ENCODE data around the gene SPINK8.

The SPINK8 gene

GRCh38 chr3:48303021-48303420 lies 30.4 kb downstream of the SPINK8 start:
- Histone ChIP-seq H3K27ac (ENCODE audit: low read length) (no peak overlapping the region), H4K20me1 (ENCODE audit: insufficient read depth, low read length) (no peaks in the 10 kb centered on the region), H3K4me1 (ENCODE audit: insufficient read depth, low read length) (peaks cover 23% of the 10 kb centered on the region)

GRCh38 chr3:48301800-48302166 lies 31.7 kb downstream of the SPINK8 start:
- Histone ChIP-seq H3K9ac (ENCODE audit: low read depth, low read length) (peak overlapping the region; percentile 86), H3K9me3 (ENCODE audit: insufficient read depth, low read length, severe bottlenecking) (no peaks in the 10 kb centered on the region), H3K27ac (ENCODE audit: low read length) (peak overlapping the region; percentile 90), H3K4me3 (ENCODE audit: low read depth in 1 of 2, low read length in 2 of 2) (peak overlapping the region; percentile 69), H3K27me3 (ENCODE audit: insufficient read depth, low read length, poor library complexity) (peaks cover 3% of the 10 kb centered on the region), H3K79me2 (ENCODE audit: insufficient read depth, low read length) (peaks cover 19% of the 10 kb centered on the region), H3K4me2 (ENCODE audit: insufficient read depth, low read length) (peak overlapping the region; percentile 89), H3K4me1 (ENCODE audit: insufficient read depth, low read length) (peaks cover 23% of the 10 kb centered on the region), H2AFZ (ENCODE audit: low read depth, low read length) (peak overlapping the region; percentile 99), H3K36me3 (ENCODE audit: insufficient read depth, low read length) (peaks cover 17% of the 10 kb centered on the region), H4K20me1 (ENCODE audit: insufficient read depth, low read length) (no peaks in the 10 kb centered on the region)
- DNase-seq (peak; percentile 35), ATAC-seq (ENCODE audit: insufficient read depth, low read depth) (peak; percentile 17)
- TF ChIP-seq, protein P1, sequence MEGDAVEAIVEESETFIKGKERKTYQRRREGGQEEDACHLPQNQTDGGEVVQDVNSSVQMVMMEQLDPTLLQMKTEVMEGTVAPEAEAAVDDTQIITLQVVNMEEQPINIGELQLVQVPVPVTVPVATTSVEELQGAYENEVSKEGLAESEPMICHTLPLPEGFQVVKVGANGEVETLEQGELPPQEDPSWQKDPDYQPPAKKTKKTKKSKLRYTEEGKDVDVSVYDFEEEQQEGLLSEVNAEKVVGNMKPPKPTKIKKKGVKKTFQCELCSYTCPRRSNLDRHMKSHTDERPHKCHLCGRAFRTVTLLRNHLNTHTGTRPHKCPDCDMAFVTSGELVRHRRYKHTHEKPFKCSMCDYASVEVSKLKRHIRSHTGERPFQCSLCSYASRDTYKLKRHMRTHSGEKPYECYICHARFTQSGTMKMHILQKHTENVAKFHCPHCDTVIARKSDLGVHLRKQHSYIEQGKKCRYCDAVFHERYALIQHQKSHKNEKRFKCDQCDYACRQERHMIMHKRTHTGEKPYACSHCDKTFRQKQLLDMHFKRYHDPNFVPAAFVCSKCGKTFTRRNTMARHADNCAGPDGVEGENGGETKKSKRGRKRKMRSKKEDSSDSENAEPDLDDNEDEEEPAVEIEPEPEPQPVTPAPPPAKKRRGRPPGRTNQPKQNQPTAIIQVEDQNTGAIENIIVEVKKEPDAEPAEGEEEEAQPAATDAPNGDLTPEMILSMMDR (IDR thresholded peaks at IDR 0.05; ENCODE audit: borderline replicate concordance, extremely low read depth, low read length, poor library complexity, severe bottlenecking) = no peak
- no peak for TF ChIP-seq EZH2 (IDR thresholded peaks at IDR 0.05; ENCODE audit: borderline replicate concordance, low read depth, low read length, severe bottlenecking)

More at GRCh38 chr3:48303021-48303420, 30.4 kb downstream of the SPINK8 start:
- Histone ChIP-seq H3K9me3 (ENCODE audit: insufficient read depth, low read length, severe bottlenecking) (no peaks in the 10 kb centered on the region), H2AFZ (ENCODE audit: low read depth, low read length) (no peak overlapping the region), H3K79me2 (ENCODE audit: insufficient read depth, low read length) (peaks cover 19% of the 10 kb centered on the region), H3K9ac (ENCODE audit: low read depth, low read length) (no peak overlapping the region), H3K4me2 (ENCODE audit: insufficient read depth, low read length) (no peak overlapping the region), H3K27me3 (ENCODE audit: insufficient read depth, low read length, poor library complexity) (peaks cover 3% of the 10 kb centered on the region), H3K36me3 (ENCODE audit: insufficient read depth, low read length) (peaks cover 5% of the 10 kb centered on the region), H3K4me3 (ENCODE audit: low read depth in 1 of 2, low read length in 2 of 2) (no peak overlapping the region)
- ATAC-seq (ENCODE audit: insufficient read depth, low read depth) = no peak
- TF ChIP-seq, protein P1 (IDR thresholded peaks at IDR 0.05; ENCODE audit: borderline replicate concordance, extremely low read depth, low read length, poor library complexity, severe bottlenecking) = no peak
- TF ChIP-seq EZH2 (IDR thresholded peaks at IDR 0.05; ENCODE audit: borderline replicate concordance, low read depth, low read length, severe bottlenecking) = no peak
- DNase-seq = no peak

DNA sequence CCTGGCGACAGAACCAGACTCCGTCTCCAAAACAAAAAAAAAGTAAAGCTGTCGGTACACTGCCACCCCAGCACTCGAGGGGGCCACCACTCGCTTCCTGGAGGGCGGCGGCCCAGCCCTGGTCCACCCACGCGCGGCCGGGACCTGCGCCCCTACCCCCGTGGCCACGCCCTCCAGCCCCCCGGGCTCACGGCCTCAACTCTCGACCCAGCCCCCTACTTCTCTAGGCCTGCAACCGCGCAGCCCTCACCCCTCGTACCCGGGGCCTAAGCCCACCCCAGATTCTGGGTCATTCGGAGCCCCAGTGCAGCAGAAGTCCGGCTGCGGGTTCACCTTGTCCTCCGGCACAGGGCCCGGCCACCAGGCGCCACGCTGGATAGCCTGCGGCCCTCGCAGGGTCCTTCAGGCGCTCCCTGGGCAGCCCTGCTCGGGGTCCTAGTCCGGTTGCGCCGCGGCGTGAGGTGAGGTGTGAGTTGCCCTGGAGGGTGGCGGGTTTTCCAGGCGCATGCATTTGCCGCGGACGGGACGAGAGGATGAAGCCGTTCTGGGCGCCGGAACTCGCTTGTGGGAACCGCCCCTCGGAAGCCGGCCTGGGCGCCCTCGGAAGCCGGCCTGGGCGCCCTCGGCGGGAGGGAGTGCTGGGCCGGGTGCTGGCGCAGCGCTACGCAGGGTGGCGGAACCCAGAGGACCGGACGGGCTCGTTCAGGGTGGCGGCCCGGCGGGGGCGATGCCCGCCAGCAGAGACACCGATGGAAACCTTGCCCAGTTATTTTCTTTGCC lies 32.3 kb downstream of the SPINK8 start, which contains the start of gene NME6:
NME6 (minus strand) TSS at position 348 of the 780 bp plus-strand sequence.
- peak within 1 kb of the TSS; percentile 86 for H3K9ac ChIP-seq (ENCODE audit: low read depth, low read length)
- H3K4me2 ChIP-seq (ENCODE audit: insufficient read depth, low read length) = peak within 1 kb of the TSS; percentile 89
- H3K4me3 ChIP-seq (ENCODE audit: low read depth in 1 of 2, low read length in 2 of 2) = peak within 1 kb of the TSS; percentile 69
- peaks cover 19% of the 10 kb centered on the region for H3K79me2 ChIP-seq (ENCODE audit: insufficient read depth, low read length)
- peak within 1 kb of the TSS; percentile 99 for H2AFZ ChIP-seq (ENCODE audit: low read depth, low read length)
- DNase-seq = peak; percentile 92
- TF ChIP-seq EZH2 (IDR thresholded peaks at IDR 0.05; ENCODE audit: borderline replicate concordance, low read depth, low read length, severe bottlenecking) = no peak
- TF ChIP-seq, protein P1 (IDR thresholded peaks at IDR 0.05; ENCODE audit: borderline replicate concordance, extremely low read depth, low read length, poor library complexity, severe bottlenecking) = peak; percentile 0
- peak; percentile 87 for ATAC-seq (ENCODE audit: insufficient read depth, low read depth)
- peaks cover 23% of the 10 kb centered on the region for H3K4me1 ChIP-seq (ENCODE audit: insufficient read depth, low read length)
- peak within 1 kb of the TSS; percentile 90 for H3K27ac ChIP-seq (ENCODE audit: low read length)
- H4K20me1 ChIP-seq (ENCODE audit: insufficient read depth, low read length) = no peaks in the 10 kb centered on the region
- H3K27me3 ChIP-seq (ENCODE audit: insufficient read depth, low read length, poor library complexity) = peaks cover 3% of the 10 kb centered on the region
- H3K36me3 ChIP-seq (ENCODE audit: insufficient read depth, low read length) = peaks cover 22% of the 10 kb centered on the region
- no peaks in the 10 kb centered on the region for H3K9me3 ChIP-seq (ENCODE audit: insufficient read depth, low read length, severe bottlenecking)
